Hematopoietic multipotent progenitor cell treated with erythropoietin and hydrocortisone succinate and interleukin-3 and kit ligand, for 15 days (in vitro differentiated cells): ENCODE results near the gene TXNDC17.
"Not testable (repeated sequence)": the region's sequence is repeated elsewhere in the genome, so short reads cannot be mapped to it uniquely, and the experiment has no call there.

Source experiments
- DNase-seq: peaks from one replicate; pipeline ENCODE4 v3.0.0-alpha.2; 2015; ENCODE audit warnings: low spot score

Gene TXNDC17

DNA sequence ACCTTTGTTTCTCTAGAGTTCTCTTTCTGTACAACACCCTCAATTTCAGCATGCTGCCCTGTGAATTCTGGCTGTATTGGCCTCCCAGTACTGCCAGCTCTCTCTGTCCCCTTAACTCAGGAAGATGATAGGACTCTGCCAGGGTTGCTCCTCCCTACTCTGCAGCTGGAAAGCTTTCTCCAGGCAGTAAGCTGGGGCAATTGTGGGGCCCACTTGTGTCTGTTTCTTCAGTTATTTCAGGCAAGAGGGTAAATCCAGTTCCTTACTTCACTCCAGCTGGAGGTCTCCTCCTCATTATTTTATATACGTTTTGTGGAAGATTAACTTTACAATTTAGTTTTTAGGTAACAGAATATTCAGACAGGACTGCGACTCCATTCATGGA is 20.6 kb downstream of the TXNDC17 start:
- DNase-seq: no peak

DNA sequence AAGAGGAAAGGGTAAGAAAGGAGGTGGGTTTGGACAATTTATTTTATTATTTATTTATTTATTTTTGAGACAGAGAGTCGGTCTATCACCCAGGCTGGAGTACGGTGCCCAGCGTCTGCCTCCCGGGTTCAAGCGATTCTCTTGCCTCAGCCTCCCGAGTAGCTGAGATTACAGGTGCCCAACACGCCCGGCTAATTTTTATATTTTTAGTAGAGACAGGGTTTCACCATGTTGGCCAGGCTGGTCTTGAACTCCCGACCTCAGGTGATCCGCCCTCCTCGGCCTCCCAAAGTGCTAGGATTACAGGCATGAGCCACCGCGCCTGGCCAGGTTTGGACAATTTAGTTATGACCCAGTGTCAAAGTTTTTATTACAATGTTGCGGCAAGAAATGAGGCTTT is 22.3 kb downstream of the TXNDC17 start:
- not testable (repeated sequence) for DNase-seq

DNA sequence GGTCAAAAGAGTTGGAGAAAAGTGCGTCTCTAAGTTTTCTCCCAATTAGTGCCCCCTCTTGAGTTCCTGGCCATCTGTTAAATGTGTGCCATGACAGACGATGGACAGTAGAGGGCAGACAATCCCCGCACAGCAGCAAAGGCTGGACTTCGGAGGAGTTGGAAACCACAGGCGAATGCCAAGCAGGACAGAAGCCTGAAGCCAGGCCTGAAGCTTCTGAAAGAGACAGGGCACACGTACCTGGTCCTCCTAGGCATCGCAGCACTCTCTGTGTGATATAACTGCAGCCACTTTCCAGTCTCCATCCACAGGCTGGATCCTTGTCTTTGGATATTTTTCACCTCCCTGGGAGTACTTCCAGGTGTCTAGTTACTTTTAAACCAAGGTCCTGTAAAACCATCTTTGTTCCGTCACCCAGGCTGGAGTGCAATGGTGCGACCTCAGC is 25.2 kb downstream of the TXNDC17 start:
- peak; percentile 64 for DNase-seq

DNA sequence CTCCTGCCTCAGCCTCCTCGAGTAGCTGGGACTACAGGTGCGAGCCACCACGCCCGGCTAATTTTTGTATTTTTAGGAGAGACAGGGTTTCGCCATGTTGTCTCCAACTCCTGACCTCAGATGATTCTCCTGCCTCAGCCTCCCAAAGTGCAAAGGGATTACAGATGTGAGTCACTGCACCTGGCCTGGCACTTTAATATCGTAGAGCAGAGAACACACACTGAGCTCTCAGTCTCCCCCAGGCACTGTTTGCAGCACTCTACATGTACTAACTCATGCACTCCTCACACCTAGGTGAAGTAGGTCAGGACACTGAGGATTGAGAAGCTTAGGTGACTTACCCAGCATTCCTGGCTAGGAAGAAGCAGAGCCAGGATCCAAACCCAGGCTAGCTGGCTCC is 25.7 kb downstream of the TXNDC17 start:
- DNase-seq: no peak

DNA sequence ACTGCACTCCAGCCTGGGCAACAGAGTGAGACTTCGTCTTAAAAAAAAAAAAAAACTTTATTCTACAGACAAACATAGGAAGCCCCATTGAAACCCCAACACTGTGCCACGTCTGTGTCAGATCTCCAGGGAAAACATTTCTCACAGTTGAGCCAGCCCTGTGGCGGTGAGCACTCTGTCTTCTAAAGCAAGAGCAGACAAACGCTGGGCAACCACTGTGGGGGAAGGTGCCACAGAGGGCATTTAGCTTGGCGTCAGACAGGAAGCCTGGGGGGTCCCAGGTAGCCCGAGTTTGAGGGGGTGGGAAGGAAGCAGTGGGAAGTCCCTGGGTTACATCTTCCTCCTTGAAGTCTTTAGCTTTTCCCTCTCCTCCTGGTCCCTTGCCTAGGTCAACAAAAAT is 26.7 kb downstream of the TXNDC17 start:
- no peak for DNase-seq

DNA sequence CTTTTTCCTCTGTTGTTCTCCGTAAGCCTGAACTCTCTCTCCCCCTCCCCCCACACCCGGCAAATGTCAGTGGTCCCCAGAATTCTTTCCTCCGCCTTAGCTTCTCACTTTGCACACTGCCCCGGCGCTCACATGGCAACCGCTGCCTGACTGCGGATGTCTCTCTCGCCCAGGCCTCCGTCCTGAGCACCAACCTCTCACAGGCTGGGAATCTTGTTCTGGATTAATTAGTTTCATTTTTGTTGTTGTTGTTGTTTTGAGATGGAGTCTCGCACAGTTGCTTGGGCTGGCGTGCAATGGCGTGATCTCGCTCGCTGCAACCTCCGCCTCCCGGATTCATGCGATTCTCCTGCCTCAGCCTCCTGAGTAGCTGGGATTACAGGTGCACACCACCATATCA is 27.4 kb downstream of the TXNDC17 start:
- DNase-seq: no peak

DNA sequence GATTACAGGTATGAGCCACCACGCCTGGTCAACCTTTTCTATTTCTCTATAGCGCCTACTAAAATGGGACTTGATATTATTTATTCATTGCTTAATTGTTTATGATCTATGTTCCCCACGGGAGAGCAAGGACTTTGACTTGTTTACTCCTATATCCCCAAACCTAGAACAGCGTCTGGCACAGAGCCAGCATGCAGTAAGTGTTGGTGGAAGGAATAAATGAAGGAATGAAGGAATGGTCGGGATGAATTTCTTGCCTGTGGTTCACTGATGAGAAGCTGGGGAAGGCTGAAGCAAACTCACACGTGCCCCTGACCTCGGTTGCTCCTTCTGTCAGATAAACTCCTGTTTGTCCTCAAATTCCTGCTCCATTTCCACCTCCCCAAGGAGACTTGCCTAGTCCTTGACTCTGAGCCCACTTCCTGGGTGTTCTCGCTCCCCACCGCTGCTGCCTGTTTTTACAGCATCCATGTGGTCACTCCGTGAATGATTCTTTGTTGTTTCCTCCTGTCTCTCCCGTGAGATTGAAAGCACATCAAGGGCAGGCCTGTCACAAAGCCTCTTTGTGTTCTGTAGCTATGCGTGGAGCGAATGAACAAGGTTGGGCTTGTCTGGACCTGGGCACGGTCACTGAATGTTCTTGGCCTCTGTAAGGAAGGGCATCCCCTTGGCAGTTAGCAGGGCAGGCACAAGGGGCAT is 28.0 kb downstream of the TXNDC17 start:
- no peak for DNase-seq

DNA sequence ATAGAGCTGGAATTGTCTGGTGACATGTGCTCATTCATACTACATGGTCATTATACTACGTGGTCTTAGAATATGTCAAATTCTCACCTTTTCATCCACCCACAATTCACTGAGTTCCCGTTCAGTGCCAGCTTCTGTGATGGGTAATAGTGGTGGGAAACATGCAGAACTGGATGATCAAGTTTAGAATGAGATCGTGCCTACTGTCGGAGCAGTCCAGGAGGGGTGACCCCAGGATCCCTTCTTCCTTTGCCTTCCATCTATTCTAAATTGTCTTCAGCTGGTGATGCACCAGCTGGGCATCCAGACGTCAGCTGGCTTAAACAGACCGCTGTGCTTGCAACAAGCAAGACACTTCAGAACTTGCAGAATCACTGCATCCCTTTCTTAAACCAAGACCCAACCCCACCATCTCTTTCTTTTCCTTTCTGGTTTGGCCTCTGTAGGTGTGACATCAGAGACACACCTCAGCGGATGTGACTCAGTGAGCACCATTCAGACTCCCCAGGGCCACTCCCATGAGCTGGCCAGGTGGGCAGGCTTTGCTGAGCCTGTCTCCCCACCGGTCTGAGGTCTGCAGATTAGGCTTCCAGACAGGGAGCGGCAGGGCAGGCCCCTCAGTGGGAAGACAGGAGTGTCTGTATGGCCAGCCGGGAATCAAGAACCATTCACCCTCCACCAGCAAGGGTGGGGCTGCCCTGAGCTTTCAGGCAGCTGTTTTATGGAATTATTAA is 28.8 kb downstream of the TXNDC17 start:
- no peak for DNase-seq

DNA sequence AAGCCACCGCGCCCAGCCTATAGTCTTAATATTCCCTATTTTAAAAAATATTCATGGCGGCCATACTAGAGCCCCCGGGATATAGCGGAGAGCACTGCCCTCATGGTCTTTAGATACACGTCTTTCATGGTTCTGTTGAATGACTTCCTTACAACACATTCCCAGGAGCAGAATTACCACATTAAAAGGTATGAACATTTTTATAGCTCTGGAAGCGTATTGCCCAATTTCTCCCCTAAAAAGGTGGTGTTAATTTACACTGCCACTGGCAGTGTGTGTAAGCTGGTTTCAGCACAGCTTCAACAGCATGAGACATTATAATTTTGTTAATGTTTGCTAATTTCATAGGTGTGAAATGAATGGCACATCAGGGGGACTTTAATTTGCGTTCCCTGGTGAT is 29.7 kb downstream of the TXNDC17 start:
- no peak for DNase-seq

DNA sequence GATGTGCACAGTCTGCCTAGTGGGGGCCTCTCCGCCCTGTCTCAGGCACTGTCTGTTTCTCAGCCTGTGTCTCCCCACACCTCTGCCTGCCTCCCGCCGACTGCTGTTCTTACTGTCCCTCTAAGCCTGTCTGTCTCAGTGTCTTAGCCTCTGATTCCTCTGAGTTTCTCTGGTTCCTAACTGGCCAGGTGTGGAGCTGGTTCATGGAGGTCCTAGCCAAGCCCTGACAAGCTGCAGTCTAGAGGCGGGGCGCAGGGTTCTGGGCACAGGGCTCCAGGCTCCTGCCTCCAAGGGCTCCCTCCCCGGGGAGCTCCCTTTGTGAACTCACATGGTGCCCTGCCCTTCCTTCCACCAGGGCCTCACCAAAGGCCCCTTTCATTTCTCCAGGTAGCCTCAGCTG is 30.1 kb downstream of the TXNDC17 start:
- DNase-seq: no peak

DNA sequence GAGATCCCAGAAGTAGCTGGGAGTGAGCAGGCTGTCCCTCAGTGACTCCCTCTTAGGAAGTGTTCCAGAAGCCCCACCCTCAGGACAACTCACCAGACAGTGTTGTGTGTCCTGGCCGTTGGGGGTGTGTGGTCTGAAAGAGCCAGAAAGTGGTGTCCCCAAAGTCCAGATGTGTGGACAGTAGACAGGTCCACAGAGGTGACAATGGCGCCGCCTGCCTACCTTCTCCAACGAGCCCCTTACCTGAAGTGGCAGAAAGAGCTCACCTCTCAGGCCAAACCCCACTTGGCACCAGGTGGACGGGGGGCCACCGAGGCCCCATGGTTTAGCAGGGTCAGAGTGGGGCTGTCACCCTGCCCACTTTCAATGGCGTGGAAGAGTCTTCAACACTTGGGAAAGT is 30.6 kb downstream of the TXNDC17 start:
- no peak for DNase-seq

DNA sequence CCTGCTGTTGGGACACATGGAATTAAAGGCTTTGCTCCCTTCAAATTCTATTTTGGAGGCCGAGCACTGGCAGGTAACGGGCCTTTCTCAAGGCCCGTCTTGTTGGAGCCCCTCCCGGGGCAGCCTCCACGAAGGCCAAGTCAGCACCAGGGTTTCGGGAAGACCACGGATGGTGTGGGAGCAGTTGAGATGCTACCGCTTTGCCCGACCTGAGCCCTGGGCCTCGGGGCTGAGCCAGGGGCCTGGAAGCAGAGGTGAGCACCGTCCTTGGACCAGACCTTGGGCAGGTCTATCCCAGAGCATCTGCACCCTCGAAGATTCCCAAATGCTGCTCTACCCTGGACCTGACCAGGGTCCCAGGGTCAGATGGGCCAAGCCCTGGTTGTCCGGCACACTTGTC is 33.7 kb downstream of the TXNDC17 start:
- DNase-seq: no peak

DNA sequence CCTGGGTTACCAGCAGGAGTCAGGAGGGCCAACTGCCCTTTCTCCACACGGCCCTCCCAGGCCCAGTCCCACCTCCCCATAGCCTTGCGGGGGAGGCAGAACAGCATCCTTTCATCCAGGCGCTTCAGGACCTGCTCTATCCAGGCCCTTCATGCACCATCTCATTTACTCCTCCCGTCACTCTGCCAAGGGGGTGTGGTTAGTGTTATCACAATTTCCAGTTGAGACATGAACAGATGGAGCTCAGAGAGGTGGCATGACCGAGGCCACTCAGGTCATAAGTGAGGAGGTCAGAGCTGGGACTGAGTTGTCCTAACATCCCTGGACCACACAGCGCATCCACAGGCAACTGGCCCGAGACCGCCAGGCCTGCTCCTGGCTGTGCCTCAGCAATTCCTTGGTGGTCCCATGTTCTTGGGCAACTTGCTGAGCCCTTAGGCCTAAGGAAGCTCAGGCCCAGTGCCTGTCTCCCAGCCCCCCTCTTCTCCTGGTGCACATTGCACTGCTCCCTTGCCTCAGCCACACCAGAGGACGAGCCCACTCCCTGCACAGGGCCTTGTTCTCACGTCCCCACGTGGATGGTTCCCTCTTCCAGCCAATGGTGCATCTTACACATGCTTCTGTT is 34.5 kb downstream of the TXNDC17 start:
- peak; percentile 77 for DNase-seq

DNA sequence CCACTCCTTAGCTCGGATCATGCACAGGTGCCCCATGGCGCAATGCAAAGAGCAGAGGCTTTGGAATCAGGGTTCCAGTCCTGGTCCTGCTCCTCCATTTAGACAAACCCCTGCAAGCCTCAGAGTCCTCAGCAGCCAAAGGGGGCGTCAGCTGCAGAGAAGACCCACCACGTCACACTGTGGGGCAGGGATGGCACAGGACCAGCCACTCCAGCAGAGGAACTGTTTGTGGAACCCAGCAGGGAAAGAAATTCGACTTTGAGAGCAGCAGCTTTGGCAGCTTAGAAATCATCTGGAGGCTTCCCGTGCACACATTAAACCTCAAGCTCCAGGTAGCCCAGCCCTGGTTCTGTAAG is 35.9 kb downstream of the TXNDC17 start:
- DNase-seq: no peak

DNA sequence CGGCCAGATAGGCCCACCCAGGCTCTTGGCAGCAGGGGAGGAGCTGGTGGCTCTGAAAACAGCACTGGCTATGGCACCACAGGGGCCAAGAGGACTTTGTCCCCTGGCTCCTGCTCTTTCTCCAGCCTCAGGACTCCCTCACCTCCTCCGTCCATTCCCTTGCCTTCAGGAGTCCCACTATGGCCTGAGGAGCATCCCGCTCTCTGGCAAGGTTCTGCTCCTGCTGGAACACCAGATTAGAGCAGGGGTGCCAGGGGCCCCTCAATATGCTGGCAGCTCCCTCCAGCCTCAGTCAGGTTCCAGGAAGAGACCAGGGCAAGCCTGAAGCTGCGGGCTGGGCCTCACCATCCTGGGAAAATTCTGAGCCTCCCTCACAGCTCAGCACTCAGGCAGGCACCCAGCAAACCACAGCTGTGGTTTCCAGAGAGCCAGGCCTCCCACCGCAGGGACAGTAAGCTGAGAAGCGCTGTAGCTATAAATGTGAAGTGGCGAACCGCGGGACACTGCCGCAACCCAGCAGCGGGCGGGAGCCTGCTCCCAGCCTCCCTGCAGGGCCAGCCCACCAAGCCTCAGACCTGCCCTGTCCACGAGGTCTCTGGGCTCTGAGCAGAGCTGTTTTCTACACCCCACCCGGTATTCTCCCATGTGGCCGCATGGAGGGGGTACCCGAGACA is 36.4 kb downstream of the TXNDC17 start:
- no peak for DNase-seq

DNA sequence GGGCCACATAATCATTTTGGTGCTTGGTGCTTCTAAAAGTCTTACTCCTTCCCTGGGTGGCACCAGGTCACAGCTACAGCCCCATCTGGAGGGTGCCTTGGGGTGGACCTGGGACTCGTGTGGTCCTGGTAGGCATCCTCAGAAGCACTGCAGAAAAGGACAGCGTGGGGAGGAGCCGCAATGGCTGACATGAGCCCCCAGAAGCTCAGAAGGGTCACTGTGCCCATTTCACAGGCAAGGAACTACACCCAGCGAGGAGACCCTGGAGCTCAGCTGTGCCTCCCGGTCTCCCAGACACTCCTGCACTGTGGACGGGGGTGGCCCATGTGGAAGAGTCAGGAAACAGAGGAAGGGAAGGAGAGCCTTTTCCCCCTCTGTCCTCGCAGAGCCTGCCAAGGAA is 37.1 kb downstream of the TXNDC17 start:
- DNase-seq: no peak

DNA sequence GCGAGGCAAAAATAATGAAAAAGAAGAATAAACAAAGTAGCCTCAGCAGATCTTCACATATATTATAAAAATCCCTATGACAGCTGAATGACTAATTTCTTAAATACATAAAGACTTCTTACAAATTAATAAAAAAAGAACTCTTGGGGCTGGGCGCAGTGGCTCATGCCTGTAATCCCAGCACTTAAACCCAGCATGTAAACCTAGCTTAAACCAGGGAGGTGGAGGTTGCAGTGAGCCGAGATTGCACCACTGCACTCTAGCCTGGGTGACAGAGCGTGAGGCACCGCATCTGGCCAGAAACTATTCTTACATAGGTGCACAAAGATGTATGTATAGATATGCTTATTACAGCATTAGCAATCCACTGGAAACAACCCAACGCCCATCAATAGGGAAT is 38.4 kb downstream of the TXNDC17 start:
- DNase-seq: no peak

DNA sequence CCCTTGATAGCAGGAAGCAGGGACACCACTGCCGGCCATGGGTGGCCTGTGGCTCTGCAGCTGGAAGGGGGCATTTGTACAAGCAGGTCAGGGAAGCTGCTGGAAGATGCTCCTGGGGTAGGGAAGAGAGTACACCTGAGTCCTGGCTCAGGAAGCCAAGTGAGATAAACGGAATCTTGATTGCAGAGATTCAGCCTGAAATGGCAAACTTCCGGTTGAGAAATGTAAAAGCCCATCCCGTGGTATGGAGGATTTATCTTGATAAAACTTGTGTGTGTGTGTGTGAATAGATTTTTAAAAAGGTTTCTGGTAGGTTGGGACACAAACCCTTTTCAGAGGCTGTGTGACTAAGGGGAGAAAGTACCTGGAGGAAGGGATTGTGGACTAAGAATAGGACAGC is 40.3 kb downstream of the TXNDC17 start:
- no peak for DNase-seq

DNA sequence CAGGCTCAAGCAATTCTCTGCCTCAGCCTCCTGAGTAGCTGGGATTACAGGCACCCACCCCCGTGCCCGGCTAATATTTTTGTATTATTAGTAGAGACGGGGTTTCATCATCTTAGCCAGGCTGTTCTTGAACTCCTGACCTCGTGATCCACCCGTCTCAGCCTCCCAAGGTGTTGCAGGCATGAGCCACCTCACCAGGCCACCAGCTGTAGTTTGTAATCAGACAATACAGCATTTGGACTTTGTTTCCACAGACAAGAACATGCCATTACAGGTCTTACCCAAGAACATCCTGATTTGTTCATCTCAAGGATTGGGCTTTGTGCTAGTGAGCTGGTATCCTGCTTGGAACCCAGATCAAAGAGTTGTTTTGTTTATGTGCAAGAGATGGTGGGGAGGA is 40.8 kb downstream of the TXNDC17 start:
- DNase-seq: no peak

DNA sequence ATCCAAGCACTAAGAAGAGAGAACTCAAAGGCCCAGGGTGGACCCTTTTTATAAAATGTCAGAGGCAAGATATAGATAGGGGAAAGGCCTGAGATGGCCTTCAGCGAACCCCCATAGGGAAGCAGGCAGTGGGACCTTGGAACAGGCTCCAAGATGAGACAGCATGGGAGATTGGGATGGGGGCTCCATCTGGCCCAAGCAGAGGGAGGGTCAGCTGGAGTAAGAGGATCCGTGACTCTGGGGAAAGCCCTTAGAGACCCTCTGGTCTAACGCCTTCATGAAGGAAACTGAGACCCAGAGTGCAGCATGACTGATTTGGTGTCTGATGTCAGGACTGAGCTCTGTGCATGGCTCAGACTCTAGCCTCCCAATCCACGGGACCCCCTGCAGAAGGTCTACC is 41.5 kb downstream of the TXNDC17 start:
- DNase-seq: no peak

DNA sequence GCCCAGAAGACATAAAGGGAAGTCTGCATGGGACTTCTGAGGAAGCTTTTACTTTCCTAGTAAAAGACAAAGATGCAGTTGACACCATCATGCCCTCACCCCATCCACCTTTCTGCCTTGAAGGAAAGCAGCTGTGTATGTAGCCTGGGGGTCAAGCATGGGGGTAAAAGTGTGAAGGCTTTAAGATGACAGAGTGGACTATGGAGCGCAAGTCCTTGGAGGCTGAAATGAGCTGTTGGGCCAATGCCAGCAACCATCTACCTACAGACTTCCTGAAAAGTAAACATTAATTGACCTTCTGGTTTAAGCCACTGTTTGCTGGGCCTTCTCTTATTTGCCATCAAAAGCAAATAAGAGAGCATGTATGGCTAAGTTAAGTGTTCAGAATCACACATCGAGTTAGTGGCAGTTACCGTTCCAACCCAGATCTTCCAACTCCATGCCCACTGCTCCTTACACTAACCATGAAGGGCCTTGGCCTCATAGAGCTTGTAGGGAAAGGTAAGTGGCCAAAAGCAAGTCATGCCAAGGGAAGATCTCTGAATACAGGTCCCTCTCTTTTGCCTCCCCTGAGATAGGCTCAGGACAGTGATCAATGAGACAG is 42.3 kb downstream of the TXNDC17 start:
- no peak for DNase-seq

DNA sequence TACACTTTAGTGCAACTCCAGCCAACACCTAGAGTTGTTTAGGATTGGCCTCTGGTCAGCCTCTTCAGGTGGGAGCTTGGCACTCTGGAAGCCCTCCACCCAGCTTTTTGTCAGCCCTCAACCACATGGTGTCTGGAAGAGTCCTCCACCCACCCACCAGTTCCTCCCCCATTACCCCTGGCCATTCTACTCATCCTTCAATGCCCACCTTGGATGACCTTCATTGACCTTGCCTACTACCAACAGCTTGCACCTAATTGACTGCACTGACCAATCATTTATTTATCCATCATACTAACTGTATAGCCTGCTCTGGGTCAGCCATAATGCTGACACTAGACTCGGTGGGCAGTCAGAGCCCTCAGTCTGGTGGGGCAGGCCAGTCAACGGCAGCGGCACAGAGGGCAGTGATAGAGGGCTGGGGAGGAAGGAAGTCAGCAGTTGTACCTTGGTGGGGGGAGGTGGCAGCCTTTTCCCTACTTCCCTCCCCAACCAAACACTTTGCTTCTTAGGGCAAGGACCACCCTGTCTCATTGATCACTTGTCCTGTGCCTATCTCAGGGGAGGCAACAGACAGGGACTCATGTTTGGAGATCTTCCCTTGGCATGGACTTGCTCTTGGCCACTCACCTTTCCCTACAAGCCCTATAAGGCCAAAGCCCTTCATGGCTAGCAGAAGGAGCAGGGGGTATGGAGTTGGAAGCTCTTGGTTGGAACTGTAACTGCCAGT is 43.0 kb downstream of the TXNDC17 start:
- no peak for DNase-seq
